ENCODE data around the gene SLC41A1.

GRCh38 chr1:205764578-205764977 is 48.4 kb downstream of the SLC41A1 start:
- TF ChIP-seq CTCF (IDR thresholded peaks at IDR 0.05), result no peak
- no peak for TF ChIP-seq POLR2A (IDR thresholded peaks at IDR 0.05)

Measured in breast epithelium (tissue), 3 donors.